Smooth muscle cell (in vitro differentiated cells): ENCODE data around the gene FAM227A. TPM values are rescaled to one million over a fixed set of nuclear protein-coding genes. Genes with fewer than 3 reads are reported as not detected.

Experiments used
- DNase-seq: peaks from one replicate; lab custom pipeline; 2025; ENCODE audit not compliant: unreplicated experiment; lab: John Stamatoyannopoulos, UW
- H2AFZ ChIP-seq: fragments of 200-600 bp; sonication (generic); 2 replicates; pipeline ENCODE4 v1.6.0; 2016; ENCODE audit warnings: antibody characterized with exemption, low read depth, mild to moderate bottlenecking
- H3F3A ChIP-seq: fragments of 200-600 bp; sonication (generic); 2 replicates; pipeline ENCODE4 v1.6.0; 2017; ENCODE audit warnings: antibody characterized with exemption, low read depth
- H3K27ac ChIP-seq: fragments of 200-600 bp; sonication (generic); 2 replicates; pipeline ENCODE4 v1.5.1; 2016; ENCODE audit warnings: low read depth, mild to moderate bottlenecking
- H3K27me3 ChIP-seq: fragments of 200-600 bp; sonication (generic); 2 replicates; pipeline ENCODE4 v1.6.1; 2016; ENCODE audit warnings: low read depth, mild to moderate bottlenecking
- H3K36me3 ChIP-seq: fragments of 200-600 bp; sonication (generic); 2 replicates; pipeline ENCODE4 v1.5.1; 2016; ENCODE audit warnings: low read depth
- H3K4me1 ChIP-seq: fragments of 200-600 bp; sonication (generic); 2 replicates; pipeline ENCODE4 v1.5.1; 2016; ENCODE audit warnings: low read depth
- H3K4me2 ChIP-seq: fragments of 200-600 bp; sonication (generic); 2 replicates; pipeline ENCODE4 v1.6.0; 2016; ENCODE audit warnings: mild to moderate bottlenecking
- H3K4me3 ChIP-seq: fragments of 200-600 bp; sonication (generic); 2 replicates; pipeline ENCODE4 v1.5.1; 2016; ENCODE audit warnings: mild to moderate bottlenecking
- H3K79me2 ChIP-seq: fragments of 200-600 bp; sonication (generic); 2 replicates; pipeline ENCODE4 v1.6.0; 2016; ENCODE audit warnings: low read depth, mild to moderate bottlenecking
- H3K9ac ChIP-seq: fragments of 200-600 bp; sonication (generic); 2 replicates; pipeline ENCODE4 v1.6.0; 2016; ENCODE audit warnings: low read depth
- H3K9me3 ChIP-seq: fragments of 200-600 bp; sonication (generic); replicated peaks from 2 replicates; pipeline ENCODE4 v1.5.1; 2016; ENCODE audit warnings: low read depth
- H4K20me1 ChIP-seq: fragments of 200-600 bp; sonication (generic); 2 replicates; pipeline ENCODE4 v1.6.0; 2016; ENCODE audit warnings: low read depth
- WGBS: methylation state at CpG from one replicate; pipeline ENCODE4 v1.1.7; 2016; ENCODE audit warnings: low lambda C conversion rate; 5-methylcytosine and 5-hydroxymethylcytosine counted together
- polyA plus RNA-seq: library from polyadenylated mRNA; unstranded; fragments of >200 nt; fragmentation: Nextera tagmentation; extraction: Ambion mirVana; gene quantifications from 2 replicates; pipeline ENCODE4 v1.2.1, GENCODE V29; 2016
- total RNA-seq: library from RNA; depleted of rRNA; stranded (reverse); fragments of >200 nt; gene quantifications from 2 replicates; pipeline ENCODE4 v1.2.3, GENCODE V29; 2014
- TF ChIP-seq, protein P1 (sequence below): fragments of 200-600 bp; sonication (generic); IDR thresholded peaks from 2 replicates; pipeline ENCODE4 v1.5.1; 2017; ENCODE audit warnings: borderline replicate concordance, mild to moderate bottlenecking, antibody characterized with exemption; ENCODE audit not compliant: insufficient read depth, poor library complexity, severe bottlenecking

Gene FAM227A
- total and polyA plus RNA-seq, 2 experiments from 2014 or later, result 1.5 to 4.9 TPM

DNA sequence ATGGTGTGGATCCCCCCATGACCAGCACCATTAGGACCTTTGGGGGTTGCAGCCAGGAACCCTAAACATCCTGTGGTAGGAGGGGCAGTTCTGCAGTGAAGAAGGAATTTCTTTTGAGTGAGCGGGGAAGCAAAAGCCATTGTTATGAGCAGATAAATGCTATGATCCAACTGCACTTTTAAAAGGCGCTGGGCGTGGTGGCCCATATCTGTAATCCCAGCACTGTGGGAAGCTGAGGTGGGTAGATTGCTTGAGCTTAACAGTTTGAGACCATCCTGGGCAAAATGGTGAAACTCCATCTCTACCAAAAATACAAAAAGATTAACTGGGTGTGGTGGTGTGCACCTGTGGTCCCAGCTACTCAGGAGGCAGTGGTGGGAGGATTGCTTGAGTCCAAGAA lies 19.6 kb upstream of the FAM227A start:
- no peaks in the 10 kb centered on the region for H3K79me2 ChIP-seq
- 97% methylated on average over 3 of the region's 3 CpGs for WGBS
- H3K4me2 ChIP-seq, result no peak overlapping the region
- TF ChIP-seq, protein P1, sequence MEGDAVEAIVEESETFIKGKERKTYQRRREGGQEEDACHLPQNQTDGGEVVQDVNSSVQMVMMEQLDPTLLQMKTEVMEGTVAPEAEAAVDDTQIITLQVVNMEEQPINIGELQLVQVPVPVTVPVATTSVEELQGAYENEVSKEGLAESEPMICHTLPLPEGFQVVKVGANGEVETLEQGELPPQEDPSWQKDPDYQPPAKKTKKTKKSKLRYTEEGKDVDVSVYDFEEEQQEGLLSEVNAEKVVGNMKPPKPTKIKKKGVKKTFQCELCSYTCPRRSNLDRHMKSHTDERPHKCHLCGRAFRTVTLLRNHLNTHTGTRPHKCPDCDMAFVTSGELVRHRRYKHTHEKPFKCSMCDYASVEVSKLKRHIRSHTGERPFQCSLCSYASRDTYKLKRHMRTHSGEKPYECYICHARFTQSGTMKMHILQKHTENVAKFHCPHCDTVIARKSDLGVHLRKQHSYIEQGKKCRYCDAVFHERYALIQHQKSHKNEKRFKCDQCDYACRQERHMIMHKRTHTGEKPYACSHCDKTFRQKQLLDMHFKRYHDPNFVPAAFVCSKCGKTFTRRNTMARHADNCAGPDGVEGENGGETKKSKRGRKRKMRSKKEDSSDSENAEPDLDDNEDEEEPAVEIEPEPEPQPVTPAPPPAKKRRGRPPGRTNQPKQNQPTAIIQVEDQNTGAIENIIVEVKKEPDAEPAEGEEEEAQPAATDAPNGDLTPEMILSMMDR, result no peak
- H3K36me3 ChIP-seq, result peaks cover 4% of the 10 kb centered on the region
- no peak overlapping the region for H2AFZ ChIP-seq
- no peak overlapping the region for H3K4me3 ChIP-seq
- H3F3A ChIP-seq, result no peaks in the 10 kb centered on the region
- no peak overlapping the region for H3K9ac ChIP-seq
- no peak overlapping the region for H3K27ac ChIP-seq
- H3K9me3 ChIP-seq, result no peaks in the 10 kb centered on the region
- DNase-seq, result no peak
- H3K27me3 ChIP-seq, result no peaks in the 10 kb centered on the region
- no peaks in the 10 kb centered on the region for H4K20me1 ChIP-seq
- H3K4me1 ChIP-seq, result no peaks in the 10 kb centered on the region

DNA sequence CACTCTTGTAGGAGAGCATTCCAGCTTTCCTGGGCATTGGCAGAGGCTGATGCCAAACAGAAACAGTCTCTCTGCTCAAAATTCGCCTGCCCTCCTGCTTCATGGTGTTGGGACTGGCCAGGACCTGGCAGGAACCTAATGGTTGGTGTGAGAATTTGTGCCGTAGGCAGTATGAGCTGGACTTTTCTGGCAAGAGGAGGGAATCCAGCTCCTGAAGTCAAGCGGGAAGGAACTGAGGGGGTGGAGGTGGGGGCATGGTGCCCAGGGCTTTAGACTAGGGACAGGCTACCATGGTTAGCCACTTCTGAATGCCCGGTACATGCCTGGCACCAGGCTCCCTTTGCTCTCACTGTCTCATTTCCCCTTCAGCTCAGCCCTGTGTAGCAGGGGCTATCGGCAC lies 18.7 kb upstream of the FAM227A start:
- Histone ChIP-seq H3F3A (no peaks in the 10 kb centered on the region), H3K27ac (no peak overlapping the region), H2AFZ (no peak overlapping the region), H3K79me2 (no peaks in the 10 kb centered on the region), H4K20me1 (no peaks in the 10 kb centered on the region), H3K27me3 (no peaks in the 10 kb centered on the region), H3K9ac (no peak overlapping the region), H3K4me1 (no peaks in the 10 kb centered on the region), H3K9me3 (no peaks in the 10 kb centered on the region), H3K4me2 (no peak overlapping the region), H3K4me3 (no peak overlapping the region), H3K36me3 (peaks cover 4% of the 10 kb centered on the region)
- DNase-seq, result no peak
- WGBS, result 96% methylated on average over 5 of the region's 5 CpGs
- TF ChIP-seq, protein P1, result no peak

DNA sequence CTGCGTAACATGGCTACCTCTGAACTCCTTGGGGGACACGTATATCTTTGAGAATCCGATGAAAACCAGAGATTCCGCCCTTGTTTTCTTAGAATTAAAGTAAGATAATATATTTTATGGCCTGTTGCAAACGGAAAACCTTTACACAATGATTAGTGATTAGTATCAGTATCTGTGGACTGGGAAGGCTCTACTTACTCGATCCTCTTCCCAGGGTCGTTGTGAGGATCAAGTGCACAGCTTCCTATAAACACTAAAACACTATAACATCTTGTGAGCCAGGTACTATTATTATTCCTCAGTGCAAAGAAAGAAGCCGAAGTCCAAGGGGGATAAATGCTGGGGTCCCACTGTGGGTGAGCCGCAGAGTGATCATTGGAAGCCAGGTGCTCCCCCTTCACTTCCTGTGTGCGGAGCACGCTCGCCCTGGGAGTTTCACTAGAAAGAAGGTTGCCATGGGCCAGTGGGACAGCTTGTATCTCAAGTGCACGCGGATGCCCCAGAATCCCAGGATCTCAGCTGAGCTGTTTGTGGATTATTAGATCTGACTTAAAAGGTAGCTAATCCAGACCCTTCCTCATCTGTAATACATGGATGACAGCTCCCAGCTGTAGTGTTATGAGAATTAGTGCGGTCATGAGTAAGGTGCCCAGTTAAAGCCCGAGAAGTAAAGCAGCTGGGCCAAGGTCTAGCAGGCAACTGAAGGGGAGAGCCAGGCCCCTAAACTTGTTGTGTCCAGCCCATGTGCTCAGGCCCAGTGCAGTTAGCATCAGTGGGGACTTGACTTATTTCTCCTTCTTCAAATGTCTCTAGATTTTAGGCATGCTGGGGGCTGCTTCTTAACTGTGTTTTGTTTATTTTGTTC lies 1.1 kb upstream of the FAM227A start:
- Histone ChIP-seq H3K4me2 (peak overlapping the region; percentile 96), H2AFZ (peak overlapping the region; percentile 98), H3K4me1 (peaks cover 13% of the 10 kb centered on the region), H3K27me3 (no peaks in the 10 kb centered on the region), H3K79me2 (peaks cover 43% of the 10 kb centered on the region), H3K36me3 (no peaks in the 10 kb centered on the region), H3K9me3 (no peaks in the 10 kb centered on the region), H3K9ac (peak overlapping the region; percentile 99), H3K27ac (peak overlapping the region; percentile 95), H3K4me3 (peak overlapping the region; percentile 81), H3F3A (no peaks in the 10 kb centered on the region), H4K20me1 (peaks cover 18% of the 10 kb centered on the region)
- TF ChIP-seq, protein P1, result no peak
- DNase-seq, result no peak
- WGBS, result 13% methylated on average over 16 of the region's 16 CpGs
